Measurements from ENCODE around the gene ZNF488. TPM values are rescaled to one million over a fixed set of nuclear protein-coding genes. Genes with fewer than 3 reads are reported as not detected.

ZNF488 gene, protein sequence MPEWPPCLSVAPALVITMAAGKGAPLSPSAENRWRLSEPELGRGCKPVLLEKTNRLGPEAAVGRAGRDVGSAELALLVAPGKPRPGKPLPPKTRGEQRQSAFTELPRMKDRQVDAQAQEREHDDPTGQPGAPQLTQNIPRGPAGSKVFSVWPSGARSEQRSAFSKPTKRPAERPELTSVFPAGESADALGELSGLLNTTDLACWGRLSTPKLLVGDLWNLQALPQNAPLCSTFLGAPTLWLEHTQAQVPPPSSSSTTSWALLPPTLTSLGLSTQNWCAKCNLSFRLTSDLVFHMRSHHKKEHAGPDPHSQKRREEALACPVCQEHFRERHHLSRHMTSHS
- polyA plus RNA-seq: under 1 TPM; 0.81 to 0.94 TPM

DNA sequence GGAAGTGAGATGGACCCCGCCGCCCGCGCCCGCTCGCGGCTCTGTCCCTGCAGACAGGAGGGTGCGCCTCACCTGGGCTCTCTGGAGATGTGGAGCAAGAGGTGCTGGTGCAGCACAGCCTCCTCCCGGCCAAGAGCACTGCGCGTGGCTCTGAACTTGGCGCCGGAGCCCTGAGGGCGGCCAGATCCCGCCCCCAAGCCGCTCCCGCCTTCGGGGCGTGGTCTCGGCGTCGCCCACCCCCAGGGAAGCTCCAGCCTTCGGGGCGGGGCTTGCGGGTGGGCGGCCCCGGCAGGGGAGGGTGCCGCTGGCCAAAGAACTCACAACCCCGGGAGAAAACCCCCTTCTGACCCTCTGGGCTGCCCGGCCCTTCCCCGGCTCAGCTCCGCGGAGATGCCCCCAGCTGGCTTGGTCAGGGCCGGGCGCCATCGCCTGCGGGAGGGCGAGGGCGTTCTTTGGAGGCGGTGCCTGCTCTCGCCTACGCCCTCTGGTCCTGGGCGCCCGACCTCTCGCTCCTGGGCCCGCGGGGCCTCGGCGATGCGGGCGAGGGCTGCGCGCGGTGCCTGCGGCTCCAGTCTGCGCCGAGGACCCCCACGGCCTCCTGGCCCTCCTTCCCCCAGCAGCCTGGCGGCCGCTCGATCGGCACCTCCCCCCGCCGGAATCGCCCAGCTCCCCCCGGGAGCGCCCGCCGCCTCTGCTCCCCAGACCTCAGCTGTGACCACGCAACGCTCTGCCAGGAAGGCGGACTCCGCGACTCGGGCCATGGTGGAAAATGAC, at the start of gene ZNF488:
Gene ZNF488 (minus strand): TSS at position 146 of the 774 bp plus-strand sequence. CDS start 15,464 bp downstream, outside the sequence.
- Histone ChIP-seq H3K27me3 (ENCODE audit: control insufficient read depth in 1 of 2, insufficient read depth in 2 of 2, low read length in 2 of 2) (no peaks in the 10 kb centered on the region), H3K4me1 (ENCODE audit: control insufficient read depth in 2 of 2, insufficient read depth in 2 of 2, low read length in 1 of 2) (no peaks in the 10 kb centered on the region), H3K4me3 (ENCODE audit: low read depth in 1 of 2, low read length in 2 of 2) (peak within 1 kb of the TSS; percentile 62 to 70), H3K9me3 (ENCODE audit: control insufficient read depth in 2 of 2, insufficient read depth in 1 of 2, low read depth in 1 of 2, low read length in 1 of 2) (peaks cover 0 to 1% of the 10 kb centered on the region in 2 donors), H3K27ac (ENCODE audit: low read depth in 2 of 2, low read length in 1 of 2) (peak within 1 kb of the TSS; percentile 44 to 51), H3K36me3 (ENCODE audit: control insufficient read depth in 2 of 2, insufficient read depth in 2 of 2, low read length in 1 of 2) (no peaks in the 10 kb centered on the region)
- WGBS, 2 donors: 0% methylated on average over 65 to 75 of the region's 75 CpGs

DNA sequence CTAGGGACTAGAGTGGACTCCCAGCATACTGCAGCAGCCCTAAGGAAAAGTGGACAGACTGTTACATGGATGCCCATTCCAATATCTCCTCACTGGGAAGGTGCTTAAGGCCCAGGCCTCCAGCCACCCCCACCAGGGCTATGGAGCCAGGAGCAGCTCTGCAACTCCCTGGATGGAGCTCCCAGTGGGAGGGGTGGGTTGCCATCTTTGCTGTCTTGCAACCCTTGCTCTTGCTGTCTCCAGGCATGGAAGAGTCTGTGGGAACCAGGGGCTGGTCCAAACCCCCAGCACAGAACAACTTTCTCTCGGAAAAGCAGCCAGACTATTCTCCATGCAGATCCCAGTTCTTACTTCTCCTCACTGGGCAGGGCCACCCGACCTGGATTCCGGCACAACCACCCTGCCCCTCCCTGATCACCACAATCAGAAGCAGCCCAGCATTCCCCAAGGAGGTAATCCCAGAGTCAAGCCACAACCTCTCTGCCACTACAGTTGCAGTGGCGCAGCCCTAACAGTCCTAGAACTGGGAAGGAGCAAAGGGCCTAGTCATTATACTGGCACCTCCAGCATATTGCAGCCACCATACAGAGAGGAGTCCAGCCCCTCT, 41.8 kb upstream of the ZNF488 start:
- H3K36me3 ChIP-seq (ENCODE audit: control insufficient read depth in 2 of 2, insufficient read depth in 2 of 2, low read length in 1 of 2): no peaks in the 10 kb centered on the region
- no peaks in the 10 kb centered on the region for H3K4me1 ChIP-seq (ENCODE audit: control insufficient read depth in 2 of 2, insufficient read depth in 2 of 2, low read length in 1 of 2)
- H3K27me3 ChIP-seq (ENCODE audit: control insufficient read depth in 1 of 2, insufficient read depth in 2 of 2, low read length in 2 of 2): no peaks in the 10 kb centered on the region
- no peaks in the 10 kb centered on the region for H3K9me3 ChIP-seq (ENCODE audit: control insufficient read depth in 2 of 2, insufficient read depth in 1 of 2, low read depth in 1 of 2, low read length in 1 of 2)
- no peak overlapping the region for H3K4me3 ChIP-seq (ENCODE audit: low read depth in 1 of 2, low read length in 2 of 2)
- H3K27ac ChIP-seq (ENCODE audit: low read depth in 2 of 2, low read length in 1 of 2): no peak overlapping the region
- 89 to 92% methylated on average over 4 of the region's 4 CpGs for WGBS, 2 donors

DNA sequence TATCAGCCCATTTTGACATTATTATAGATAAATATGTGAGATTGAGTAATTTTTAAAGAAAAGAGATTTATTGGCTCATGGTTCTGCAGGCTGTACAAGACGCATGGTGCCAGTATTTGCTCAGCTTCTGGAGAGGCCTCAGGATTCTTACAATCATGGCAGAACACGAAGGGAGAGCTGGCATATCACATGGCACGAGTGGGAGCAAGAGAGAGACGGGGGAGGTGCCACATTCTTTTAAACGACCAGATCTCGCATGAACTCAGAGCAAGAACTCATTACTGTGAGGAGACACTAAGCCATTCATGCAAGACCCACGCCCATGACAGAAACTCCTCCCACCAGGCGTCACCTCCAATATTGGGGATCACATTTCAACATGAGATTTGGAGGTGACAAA, 40.1 kb upstream of the ZNF488 start:
- no peak overlapping the region for H3K4me3 ChIP-seq (ENCODE audit: low read depth in 1 of 2, low read length in 2 of 2)
- H3K36me3 ChIP-seq (ENCODE audit: control insufficient read depth in 2 of 2, insufficient read depth in 2 of 2, low read length in 1 of 2): no peaks in the 10 kb centered on the region
- H3K27ac ChIP-seq (ENCODE audit: low read depth in 2 of 2, low read length in 1 of 2): no peak overlapping the region
- 70 to 76% methylated on average over 8 of the region's 8 CpGs for WGBS, 2 donors
- no peaks in the 10 kb centered on the region for H3K9me3 ChIP-seq (ENCODE audit: control insufficient read depth in 2 of 2, insufficient read depth in 1 of 2, low read depth in 1 of 2, low read length in 1 of 2)
- H3K27me3 ChIP-seq (ENCODE audit: control insufficient read depth in 1 of 2, insufficient read depth in 2 of 2, low read length in 2 of 2): no peaks in the 10 kb centered on the region
- H3K4me1 ChIP-seq (ENCODE audit: control insufficient read depth in 2 of 2, insufficient read depth in 2 of 2, low read length in 1 of 2): no peaks in the 10 kb centered on the region

DNA sequence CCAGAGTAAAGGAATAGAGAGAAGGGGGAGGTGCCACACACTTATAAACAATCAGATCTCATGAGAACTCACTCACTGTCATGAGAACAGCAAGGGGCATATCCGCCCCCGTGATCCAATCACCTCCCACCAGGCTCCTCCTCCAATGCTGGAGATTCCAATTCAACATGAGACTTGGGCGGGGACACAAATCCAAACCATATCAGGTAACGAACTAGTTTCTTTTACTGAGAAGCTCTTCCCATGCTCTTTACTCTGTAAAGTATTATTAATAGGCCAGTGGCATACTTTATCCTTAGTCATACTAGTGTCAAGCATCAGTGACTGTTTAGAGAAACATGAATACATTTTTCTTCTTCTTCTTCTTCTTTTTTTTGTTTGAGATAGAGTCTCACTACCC, 39.4 kb upstream of the ZNF488 start:
- 77 to 84% methylated on average over 4 of the region's 4 CpGs for WGBS, 2 donors
- no peak overlapping the region for H3K4me3 ChIP-seq (ENCODE audit: low read depth in 1 of 2, low read length in 2 of 2)
- H3K4me1 ChIP-seq (ENCODE audit: control insufficient read depth in 2 of 2, insufficient read depth in 2 of 2, low read length in 1 of 2): no peaks in the 10 kb centered on the region
- no peaks in the 10 kb centered on the region for H3K36me3 ChIP-seq (ENCODE audit: control insufficient read depth in 2 of 2, insufficient read depth in 2 of 2, low read length in 1 of 2)
- no peaks in the 10 kb centered on the region for H3K27me3 ChIP-seq (ENCODE audit: control insufficient read depth in 1 of 2, insufficient read depth in 2 of 2, low read length in 2 of 2)
- H3K27ac ChIP-seq (ENCODE audit: low read depth in 2 of 2, low read length in 1 of 2): no peak overlapping the region
- no peaks in the 10 kb centered on the region for H3K9me3 ChIP-seq (ENCODE audit: control insufficient read depth in 2 of 2, insufficient read depth in 1 of 2, low read depth in 1 of 2, low read length in 1 of 2)

DNA sequence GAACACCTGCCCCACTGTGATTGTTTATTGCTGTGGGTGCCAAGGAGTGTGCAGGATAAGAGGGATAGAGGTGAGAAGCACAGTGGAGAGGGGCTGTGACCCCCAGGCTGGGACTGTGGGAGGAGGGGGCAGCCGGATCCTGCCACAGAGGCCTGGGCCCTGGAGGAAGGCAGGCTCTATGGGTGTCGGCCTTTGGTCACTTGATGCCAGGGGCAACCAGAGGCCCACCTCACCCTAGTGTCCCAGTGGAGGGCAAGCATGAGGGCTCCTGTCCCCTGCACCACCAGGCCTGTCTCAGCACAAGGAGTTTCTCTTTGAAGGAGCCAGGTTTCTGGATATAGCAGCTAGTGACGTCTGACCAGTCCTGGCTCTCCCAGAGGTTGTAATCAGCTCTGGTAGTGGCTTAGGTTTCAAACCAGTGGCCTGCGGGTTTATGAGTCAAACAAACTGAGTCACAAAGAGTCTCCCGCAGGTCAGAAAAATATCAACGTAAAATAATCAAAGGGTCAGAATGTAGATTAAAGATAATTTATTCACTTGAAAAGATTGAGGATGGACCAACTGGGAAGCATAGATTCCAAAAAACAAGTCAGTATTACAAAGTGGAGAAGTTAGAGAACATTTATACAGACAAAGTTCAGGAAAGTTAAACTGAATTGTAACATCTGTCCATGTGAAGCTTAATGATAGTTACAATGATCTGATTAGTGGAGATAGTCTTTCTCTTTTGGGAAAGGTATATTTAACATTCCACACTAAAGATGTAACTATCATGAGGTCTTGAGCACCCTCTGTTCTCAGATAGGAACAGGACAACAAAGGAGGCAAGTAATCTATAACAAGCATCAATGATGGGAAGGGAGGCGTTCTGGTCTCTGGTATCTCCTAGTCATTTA, 37.2 kb upstream of the ZNF488 start:
- 87 to 88% methylated on average over 7 of the region's 7 CpGs for WGBS, 2 donors
- no peaks in the 10 kb centered on the region for H3K36me3 ChIP-seq (ENCODE audit: control insufficient read depth in 2 of 2, insufficient read depth in 2 of 2, low read length in 1 of 2)
- H3K27me3 ChIP-seq (ENCODE audit: control insufficient read depth in 1 of 2, insufficient read depth in 2 of 2, low read length in 2 of 2): no peaks in the 10 kb centered on the region
- no peaks in the 10 kb centered on the region for H3K9me3 ChIP-seq (ENCODE audit: control insufficient read depth in 2 of 2, insufficient read depth in 1 of 2, low read depth in 1 of 2, low read length in 1 of 2)
- H3K4me3 ChIP-seq (ENCODE audit: low read depth in 1 of 2, low read length in 2 of 2): no peak overlapping the region
- no peak overlapping the region for H3K27ac ChIP-seq (ENCODE audit: low read depth in 2 of 2, low read length in 1 of 2)
- H3K4me1 ChIP-seq (ENCODE audit: control insufficient read depth in 2 of 2, insufficient read depth in 2 of 2, low read length in 1 of 2): no peaks in the 10 kb centered on the region

DNA sequence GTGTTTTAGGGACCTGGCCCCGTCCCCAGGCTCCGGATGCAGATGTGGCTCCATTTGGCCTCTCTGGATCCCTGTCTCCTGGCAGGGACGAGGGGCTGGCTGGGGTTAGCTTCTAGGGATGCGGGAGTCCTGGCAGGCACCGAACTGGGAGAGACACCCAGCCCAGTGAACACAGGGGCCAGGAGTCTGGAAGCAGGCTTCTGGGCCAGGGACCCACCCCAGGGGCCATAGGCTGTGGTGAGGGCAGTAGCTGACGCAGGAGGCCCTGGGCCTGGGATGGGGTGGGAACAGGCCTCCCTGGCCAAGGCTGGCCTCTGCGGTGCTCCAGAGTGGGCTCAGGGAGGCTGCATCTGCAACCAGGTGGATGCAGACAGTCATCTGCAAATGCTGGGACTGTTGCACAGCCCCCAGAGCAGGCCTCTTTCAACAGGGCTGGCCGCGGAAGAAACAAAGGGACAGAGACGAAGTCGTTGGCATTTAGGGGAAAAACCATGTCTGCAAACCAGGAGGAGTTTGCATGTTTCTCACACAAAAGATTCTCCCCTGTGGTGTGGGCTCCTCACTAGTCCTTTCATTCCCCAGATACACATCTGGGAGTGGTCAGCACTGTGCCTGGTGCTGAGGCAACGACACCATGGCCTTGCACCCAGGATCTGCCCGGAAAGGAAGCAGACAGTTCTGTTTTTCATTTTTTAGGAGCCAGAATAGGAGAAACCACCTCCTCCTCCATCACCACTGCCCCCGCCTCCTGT, 36.4 kb upstream of the ZNF488 start:
- Histone ChIP-seq H3K4me1 (ENCODE audit: control insufficient read depth in 2 of 2, insufficient read depth in 2 of 2, low read length in 1 of 2) (no peaks in the 10 kb centered on the region), H3K4me3 (ENCODE audit: low read depth in 1 of 2, low read length in 2 of 2) (no peak overlapping the region), H3K9me3 (ENCODE audit: control insufficient read depth in 2 of 2, insufficient read depth in 1 of 2, low read depth in 1 of 2, low read length in 1 of 2) (no peaks in the 10 kb centered on the region), H3K27me3 (ENCODE audit: control insufficient read depth in 1 of 2, insufficient read depth in 2 of 2, low read length in 2 of 2) (no peaks in the 10 kb centered on the region), H3K27ac (ENCODE audit: low read depth in 2 of 2, low read length in 1 of 2) (no peak overlapping the region), H3K36me3 (ENCODE audit: control insufficient read depth in 2 of 2, insufficient read depth in 2 of 2, low read length in 1 of 2) (no peaks in the 10 kb centered on the region)
- WGBS, 2 donors: 82 to 89% methylated on average over 14 of the region's 14 CpGs

DNA sequence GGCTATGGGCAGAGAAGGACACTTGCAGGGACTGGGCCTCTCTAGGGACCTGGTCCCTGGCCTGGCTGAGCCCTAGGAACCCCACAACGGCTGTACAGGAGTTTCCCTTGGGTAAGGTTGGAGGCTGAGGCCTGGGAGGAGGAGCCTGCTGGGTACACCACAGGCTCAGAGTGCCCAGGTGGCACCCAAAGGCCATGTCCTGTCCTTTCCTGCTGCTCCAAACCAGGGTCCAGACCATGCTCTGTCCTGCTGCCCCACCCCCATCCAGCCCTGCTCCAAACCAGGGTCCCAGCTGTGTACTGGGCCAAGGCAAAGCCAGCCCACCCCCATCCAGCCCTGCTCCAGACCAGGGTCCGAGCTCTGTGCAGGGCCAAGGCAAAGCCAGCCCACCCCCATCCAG, 35.3 kb upstream of the ZNF488 start:
- WGBS, 2 donors: 81 to 93% methylated on average over 2 of the region's 2 CpGs
- Histone ChIP-seq H3K4me1 (ENCODE audit: control insufficient read depth in 2 of 2, insufficient read depth in 2 of 2, low read length in 1 of 2) (no peaks in the 10 kb centered on the region), H3K36me3 (ENCODE audit: control insufficient read depth in 2 of 2, insufficient read depth in 2 of 2, low read length in 1 of 2) (no peaks in the 10 kb centered on the region), H3K27me3 (ENCODE audit: control insufficient read depth in 1 of 2, insufficient read depth in 2 of 2, low read length in 2 of 2) (no peaks in the 10 kb centered on the region), H3K4me3 (ENCODE audit: low read depth in 1 of 2, low read length in 2 of 2) (no peak overlapping the region), H3K27ac (ENCODE audit: low read depth in 2 of 2, low read length in 1 of 2) (no peak overlapping the region), H3K9me3 (ENCODE audit: control insufficient read depth in 2 of 2, insufficient read depth in 1 of 2, low read depth in 1 of 2, low read length in 1 of 2) (no peaks in the 10 kb centered on the region)

DNA sequence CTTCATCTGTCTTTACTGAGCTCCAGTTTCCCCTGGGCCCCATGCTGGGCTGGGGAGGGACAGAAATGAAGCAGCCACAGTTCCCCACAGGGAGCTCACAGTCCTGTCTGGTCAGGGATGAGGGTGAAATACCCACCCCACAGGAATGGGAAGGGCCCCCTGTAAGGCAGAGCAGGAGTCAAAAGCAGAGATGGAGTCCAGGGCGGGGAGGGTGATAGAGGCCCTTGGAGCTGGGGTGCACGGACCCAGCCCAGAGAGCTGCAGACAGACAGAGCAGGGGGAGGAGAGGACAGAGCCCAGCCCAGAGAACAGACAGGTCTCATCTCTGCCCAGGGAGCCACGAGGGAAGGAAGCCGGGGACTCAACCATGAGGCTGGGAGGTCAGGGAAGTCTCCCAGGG, 34.9 kb upstream of the ZNF488 start:
- Histone ChIP-seq H3K9me3 (ENCODE audit: control insufficient read depth in 2 of 2, insufficient read depth in 1 of 2, low read depth in 1 of 2, low read length in 1 of 2) (no peaks in the 10 kb centered on the region), H3K4me1 (ENCODE audit: control insufficient read depth in 2 of 2, insufficient read depth in 2 of 2, low read length in 1 of 2) (no peaks in the 10 kb centered on the region), H3K4me3 (ENCODE audit: low read depth in 1 of 2, low read length in 2 of 2) (no peak overlapping the region), H3K27ac (ENCODE audit: low read depth in 2 of 2, low read length in 1 of 2) (no peak overlapping the region), H3K36me3 (ENCODE audit: control insufficient read depth in 2 of 2, insufficient read depth in 2 of 2, low read length in 1 of 2) (no peaks in the 10 kb centered on the region), H3K27me3 (ENCODE audit: control insufficient read depth in 1 of 2, insufficient read depth in 2 of 2, low read length in 2 of 2) (no peaks in the 10 kb centered on the region)
- 83 to 90% methylated on average over 4 of the region's 4 CpGs for WGBS, 2 donors
